ENCODE data around the gene PLD1.
"Not testable (repeated sequence)": the region's sequence is repeated elsewhere in the genome, so short reads cannot be mapped to it uniquely, and the experiment has no call there.

Gene PLD1

GRCh38 chr3:171694888-171695287 lies 115.4 kb downstream of the PLD1 start:
- intact Hi-C loops (cut with DNase I; ENCODE audit: low total_unique reads), result no loop called here
- Histone ChIP-seq H3K27me3 (no peaks in the 10 kb centered on the region), H3K4me1 (peaks cover 0 to 23% (median 5%) of the 10 kb centered on the region in 4 donors), H3K36me3 (peaks cover 12 to 20% (median 14%) of the 10 kb centered on the region in 3 donors), H3K9me3 (no peaks in the 10 kb centered on the region), H3K4me3 (no peak overlapping the region), H3K27ac (no peak overlapping the region)
- no peak for TF ChIP-seq CTCF (IDR thresholded peaks at IDR 0.05)
- DNase-seq, result no peak

- not testable (repeated sequence) for H3K27ac ChIP-seq
- peaks cover 7 to 17% (median 12%) of the 10 kb centered on the region in 3 donors for H3K36me3 ChIP-seq
These were observed 117.7 kb downstream of the PLD1 start for GRCh38 chr3:171692551-171692950.

GRCh38 chr3:171691485-171691884 lies 118.8 kb downstream of the PLD1 start:
- Histone ChIP-seq H3K27ac (no peak overlapping the region), H3K4me1 (peaks cover 0 to 34% (median 9%) of the 10 kb centered on the region in 4 donors), H3K27me3 (no peaks in the 10 kb centered on the region), H3K36me3 (peaks cover 10 to 17% (median 12%) of the 10 kb centered on the region in 3 donors), H3K9me3 (no peaks in the 10 kb centered on the region), H3K4me3 (no peak overlapping the region)
- no peak for TF ChIP-seq CTCF (IDR thresholded peaks at IDR 0.05)
- intact Hi-C loops (cut with DNase I; ENCODE audit: low total_unique reads), result no loop called here
- no peak for DNase-seq

More at GRCh38 chr3:171692551-171692950, 117.7 kb downstream of the PLD1 start:
- H3K4me3 ChIP-seq; DNase-seq; intact Hi-C loops (cut with DNase I; ENCODE audit: low total_unique reads); H3K9me3 ChIP-seq; H3K27me3 ChIP-seq: not testable (repeated sequence)
- peaks cover 0 to 29% (median 8%) of the 10 kb centered on the region in 4 donors for H3K4me1 ChIP-seq

GRCh38 chr3:171690281-171690680 lies 120.0 kb downstream of the PLD1 start:
- Histone ChIP-seq H3K27ac (no peak overlapping the region), H3K4me1 (peaks cover 0 to 26% (median 9%) of the 10 kb centered on the region in 4 donors), H3K4me3 (no peak overlapping the region), H3K36me3 (peaks cover 12 to 18% (median 15%) of the 10 kb centered on the region in 3 donors), H3K27me3 (no peaks in the 10 kb centered on the region), H3K9me3 (no peaks in the 10 kb centered on the region)
- intact Hi-C loops (cut with DNase I; ENCODE audit: low total_unique reads), result no loop called here
- TF ChIP-seq CTCF (IDR thresholded peaks at IDR 0.05), result no peak
- DNase-seq, result no peak

GRCh38 chr3:171688593-171688992 lies 121.7 kb downstream of the PLD1 start:
- Histone ChIP-seq H3K36me3 (peaks cover 12 to 29% (median 15%) of the 10 kb centered on the region in 3 donors), H3K27ac (peak overlapping the region; percentile 2 to 47), H3K4me1 (peaks cover 0 to 19% (median 9%) of the 10 kb centered on the region in 4 donors), H3K27me3 (no peaks in the 10 kb centered on the region), H3K4me3 (no peak overlapping the region), H3K9me3 (no peaks in the 10 kb centered on the region)
- no peak for TF ChIP-seq CTCF (IDR thresholded peaks at IDR 0.05)
- intact Hi-C loops (cut with DNase I; ENCODE audit: low total_unique reads), result no loop called here
- DNase-seq, result no peak

- Histone ChIP-seq H3K27me3 (no peaks in the 10 kb centered on the region), H3K4me3 (no peak overlapping the region), H3K4me1 (peaks cover 0 to 19% (median 9%) of the 10 kb centered on the region in 4 donors), H3K9me3 (no peaks in the 10 kb centered on the region), H3K27ac (peak overlapping the region; percentile 2 to 47), H3K36me3 (peaks cover 12 to 29% (median 15%) of the 10 kb centered on the region in 3 donors)
- DNase-seq, result no peak
- TF ChIP-seq CTCF (IDR thresholded peaks at IDR 0.05), result no peak
- intact Hi-C loops (cut with DNase I; ENCODE audit: low total_unique reads), result no loop called here
These were observed 122.3 kb downstream of the PLD1 start for GRCh38 chr3:171688002-171688401.

Measured in tibial artery (tissue), 4 donors.